HG03103 (cell line): ENCODE data around the gene GPANK1.
A peak's percentile ranks its signal among the peaks of the same experiment; 100 is the strongest.

Source experiments
- ATAC-seq: cut with Tn5 transposase; IDR thresholded peaks from one replicate; pipeline ENCODE4 v1.9.1; 2021; ENCODE audit warnings: low read depth; ENCODE audit not compliant: unreplicated experiment

The GPANK1 gene

GRCh38 chr6:31691564-31692108, 26.8 kb upstream of the GPANK1 start:
- ATAC-seq = no peak

DNA sequence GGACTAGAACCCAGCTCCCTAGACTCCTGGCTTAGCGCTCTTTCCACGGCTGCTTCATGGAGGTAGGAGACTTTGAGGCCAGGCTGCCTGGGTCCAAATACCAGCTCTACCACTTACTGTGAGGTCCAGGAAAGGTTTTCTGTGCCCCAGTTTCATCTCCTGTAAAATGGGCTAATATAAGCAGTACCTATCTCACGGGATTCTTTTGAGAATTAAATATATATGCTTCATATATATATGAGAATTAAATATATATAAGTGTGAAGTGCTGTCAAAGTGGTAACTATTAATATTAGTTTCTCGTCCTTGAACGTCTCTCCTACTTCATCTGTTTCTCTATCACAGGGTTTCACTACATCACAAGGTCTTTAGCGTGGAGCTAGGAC, 26.3 kb upstream of the GPANK1 start:
- no peak for ATAC-seq

GRCh38 chr6:31690231-31691077, 25.7 kb upstream of the GPANK1 start:
- no peak for ATAC-seq

DNA sequence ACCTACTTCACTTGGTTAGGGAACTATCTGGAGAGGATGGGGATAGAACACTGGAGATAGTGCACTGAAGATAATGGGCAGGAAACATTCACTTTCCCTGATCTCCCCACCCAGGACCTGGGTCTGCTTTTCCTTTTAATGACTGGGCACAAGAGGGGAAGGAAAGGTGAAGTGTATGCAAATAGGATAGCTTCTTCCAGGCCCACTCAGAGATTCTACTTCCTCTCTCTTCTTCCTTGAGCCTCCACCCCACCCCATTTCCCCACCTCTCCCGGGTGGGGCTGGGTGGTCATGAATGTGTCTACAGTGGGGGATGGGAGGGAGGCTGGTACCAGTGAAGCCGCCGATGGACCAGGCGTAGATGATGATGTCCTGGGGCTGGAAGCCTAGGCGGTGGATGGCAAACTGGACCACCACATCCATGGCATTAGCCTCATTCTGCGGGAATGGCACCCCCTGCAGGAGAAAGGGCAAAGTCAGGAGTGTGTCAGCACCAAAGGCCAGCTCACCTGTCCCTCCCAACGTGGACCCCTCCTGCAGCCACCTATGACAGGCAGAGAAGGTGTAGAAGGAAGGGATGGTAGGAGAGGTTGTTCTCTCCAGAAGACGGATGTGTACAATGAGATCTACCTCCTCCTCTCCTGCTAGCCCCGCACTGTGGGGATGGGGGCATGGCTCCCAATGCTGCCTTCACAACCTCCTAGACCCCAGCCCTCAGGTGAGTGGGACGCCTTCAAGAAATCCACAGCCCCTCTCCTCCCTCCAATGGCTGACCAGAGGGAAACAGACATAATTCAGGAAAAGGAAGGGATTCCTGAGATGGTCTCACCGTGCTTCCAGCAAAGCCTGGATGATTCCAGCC, 24.7 kb upstream of the GPANK1 start:
- no peak for ATAC-seq

GRCh38 chr6:31687860-31688693, 23.3 kb upstream of the GPANK1 start:
- no peak for ATAC-seq

DNA sequence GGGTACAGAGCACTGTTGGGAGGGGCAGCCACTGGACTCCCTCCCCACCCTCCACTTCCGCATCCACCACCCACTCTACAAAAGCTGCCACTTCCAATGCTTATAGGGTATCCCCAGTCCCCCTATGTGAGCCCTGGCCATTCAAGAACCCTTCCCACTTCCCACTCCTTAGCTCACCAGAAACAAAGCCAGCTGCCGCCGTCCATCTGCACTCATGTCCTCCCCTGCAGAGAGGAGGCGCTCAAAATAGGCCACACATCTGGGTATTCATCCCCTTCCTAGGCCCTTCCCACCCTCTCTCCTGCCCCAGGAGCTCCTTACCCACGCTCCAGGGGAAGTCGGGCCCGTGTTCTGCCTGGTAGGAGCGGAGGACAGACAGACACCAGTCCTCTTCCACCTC, 22.5 kb upstream of the GPANK1 start:
- no peak for ATAC-seq

GRCh38 chr6:31686483-31686882, 21.7 kb upstream of the GPANK1 start:
- ATAC-seq = no peak

GRCh38 chr6:31683591-31683990, 18.8 kb upstream of the GPANK1 start:
- ATAC-seq = no peak

GRCh38 chr6:31681135-31681671, 16.4 kb upstream of the GPANK1 start:
- no peak for ATAC-seq

DNA sequence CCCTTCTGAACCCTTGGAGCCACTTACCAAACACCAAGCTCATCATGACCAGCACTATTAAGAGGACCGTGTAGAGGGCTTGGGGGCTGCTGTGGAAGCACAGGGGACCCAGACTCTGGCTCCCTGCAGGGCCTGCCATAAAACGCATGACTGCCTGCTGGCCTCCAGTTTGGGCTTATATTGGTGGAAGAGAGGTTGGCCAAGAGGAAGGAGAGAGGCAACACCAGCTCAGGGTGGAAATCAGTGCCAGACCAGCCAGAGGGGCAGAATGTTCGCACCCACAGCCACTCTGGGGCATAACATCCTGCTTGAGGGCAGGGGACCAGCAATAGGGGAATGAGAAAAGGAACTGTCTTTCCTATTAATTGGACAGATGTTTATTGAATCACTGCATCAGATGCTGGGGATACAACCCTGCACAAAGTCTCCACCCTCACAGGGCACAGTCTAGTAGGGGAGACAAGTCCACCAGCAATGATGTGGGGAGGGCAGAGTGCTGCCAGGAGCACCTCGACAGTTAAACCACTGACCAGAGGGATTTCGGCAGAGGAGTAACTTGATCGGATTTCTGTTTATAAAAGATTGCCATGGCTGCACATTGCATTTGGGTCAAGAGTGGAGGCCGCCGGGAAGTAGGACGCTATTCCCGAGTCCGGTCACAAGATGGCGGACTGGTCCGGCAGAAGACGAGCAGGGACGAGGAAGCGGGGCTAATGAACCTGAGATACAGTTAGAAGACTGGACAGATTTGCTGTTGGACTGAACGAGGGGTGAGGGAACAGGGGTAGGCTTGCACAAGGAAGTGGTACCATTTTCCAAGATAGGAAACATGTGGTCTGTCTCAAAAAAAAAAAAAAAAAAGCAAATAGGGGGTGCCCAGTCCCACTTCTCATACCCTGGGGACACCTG, 15.7 kb upstream of the GPANK1 start, which contains the start of gene LY6G5C:
TSS of gene LY6G5C (minus strand) at position 842 of the 909 bp plus-strand sequence. CDS start at position 148, 694 bp downstream.
- no peak for ATAC-seq

DNA sequence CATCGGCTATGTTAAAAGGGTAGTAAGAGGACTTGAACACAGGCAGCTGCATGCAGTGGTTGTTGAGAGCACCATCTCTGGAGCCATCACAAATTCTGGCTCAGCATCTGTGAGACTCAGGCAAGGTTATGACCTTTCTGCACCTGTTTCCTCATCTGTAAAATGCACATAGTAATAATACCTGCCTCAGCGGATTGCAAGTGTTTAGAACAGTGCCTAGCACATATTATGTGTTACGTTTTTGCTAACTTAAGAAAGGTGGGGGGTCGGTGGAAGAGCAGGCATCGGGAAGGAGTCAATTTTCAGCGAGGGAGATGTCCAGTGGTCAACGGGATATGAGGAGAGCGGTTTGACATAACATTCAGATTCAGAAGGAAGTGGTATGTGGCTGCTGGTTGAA, 13.2 kb upstream of the GPANK1 start:
- no peak for ATAC-seq

DNA sequence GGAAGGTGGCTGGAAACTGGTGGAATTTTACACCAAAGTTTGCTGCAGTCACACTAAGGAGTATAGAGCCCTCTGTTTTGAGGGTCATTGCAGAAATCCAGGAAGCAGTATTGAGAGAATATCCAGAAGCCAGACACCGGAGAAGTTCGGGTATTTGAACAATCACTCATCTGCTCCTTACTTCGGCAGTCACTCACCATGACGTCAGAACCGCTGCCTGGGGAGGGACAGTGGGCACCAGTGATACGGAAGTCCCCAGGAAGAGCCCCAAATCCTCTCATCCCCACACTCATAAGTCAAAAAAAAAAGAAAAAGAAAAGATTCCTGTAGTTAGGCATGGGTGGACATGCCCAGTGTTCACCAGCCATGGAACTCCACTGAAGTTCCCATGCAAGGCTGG, 12.1 kb upstream of the GPANK1 start:
- no peak for ATAC-seq

DNA sequence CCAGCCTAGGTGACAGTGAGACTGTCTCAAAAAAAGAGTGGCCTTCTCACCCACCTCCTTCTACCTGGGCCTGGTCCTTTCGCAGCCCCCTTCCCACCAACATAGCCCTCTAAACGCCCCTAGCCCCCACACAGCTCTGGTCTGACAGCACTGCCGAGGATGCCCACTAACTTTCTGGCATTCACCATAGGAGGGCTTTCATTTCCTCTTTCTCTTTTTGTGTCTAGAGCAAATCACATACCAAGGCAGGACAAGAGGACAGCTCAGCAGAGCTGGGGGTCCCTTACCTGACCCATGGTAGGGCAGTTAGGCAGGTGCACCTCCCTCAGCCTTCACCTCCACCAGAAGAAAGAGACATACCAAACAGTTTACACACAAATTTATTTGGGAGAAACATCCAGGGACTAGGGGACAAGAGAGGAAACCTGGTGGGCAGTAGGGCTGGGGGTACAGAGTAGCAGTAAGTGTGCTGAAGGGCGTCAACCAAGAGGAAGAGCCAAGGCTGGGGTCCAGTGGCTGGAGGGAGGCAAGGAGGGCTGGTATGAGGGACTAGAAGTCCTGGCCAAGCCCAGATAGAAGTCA, 11.6 kb upstream of the GPANK1 start:
- no peak for ATAC-seq

- ATAC-seq = no peak
These were observed 4.9 kb upstream of the GPANK1 start, which contains the start of gene LY6G5B for GRCh38 chr6:31669676-31670075. TSS of gene LY6G5B (plus strand) at chr6:31669976. CDS start at chr6:31670951, 975 bp downstream.

- ATAC-seq = no peak
These were observed 1.7 kb upstream of the GPANK1 start for GRCh38 chr6:31666337-31666965.

GRCh38 chr6:31665501-31666336, 922 bp upstream of the GPANK1 start, which contains the start of gene CSNK2B:
TSS of gene CSNK2B (plus strand) at chr6:31666080. CDS start at chr6:31666832, 752 bp downstream.
- ATAC-seq = peak; percentile 68
